ENCODE results near the gene PLEKHH1. TPM values are rescaled to one million over a fixed set of nuclear protein-coding genes. Genes with fewer than 3 reads are reported as not detected.

PLEKHH1 gene
- total RNA-seq, 1 donor: 0.45 TPM

DNA sequence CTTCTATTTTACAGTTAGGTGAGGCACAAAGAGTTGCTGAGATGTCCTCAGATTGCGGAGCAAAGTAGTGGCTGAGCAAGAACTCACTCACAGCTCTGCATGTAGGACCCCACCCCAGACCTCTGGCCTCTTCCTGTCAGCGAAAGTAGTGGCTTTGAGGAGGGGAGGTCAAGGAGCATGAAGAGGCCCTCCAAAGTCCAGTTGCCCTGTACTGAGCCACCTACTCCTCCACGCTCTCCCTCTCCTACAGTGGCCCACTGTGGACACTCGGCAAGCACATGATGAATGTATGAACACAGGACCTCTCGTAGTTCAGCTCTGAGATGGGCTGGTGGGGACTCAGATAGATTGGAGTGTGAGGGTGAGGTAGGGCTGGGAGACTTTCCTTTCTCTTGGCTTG lies 5.3 kb upstream of the PLEKHH1 start:
- TF ChIP-seq, protein P1, sequence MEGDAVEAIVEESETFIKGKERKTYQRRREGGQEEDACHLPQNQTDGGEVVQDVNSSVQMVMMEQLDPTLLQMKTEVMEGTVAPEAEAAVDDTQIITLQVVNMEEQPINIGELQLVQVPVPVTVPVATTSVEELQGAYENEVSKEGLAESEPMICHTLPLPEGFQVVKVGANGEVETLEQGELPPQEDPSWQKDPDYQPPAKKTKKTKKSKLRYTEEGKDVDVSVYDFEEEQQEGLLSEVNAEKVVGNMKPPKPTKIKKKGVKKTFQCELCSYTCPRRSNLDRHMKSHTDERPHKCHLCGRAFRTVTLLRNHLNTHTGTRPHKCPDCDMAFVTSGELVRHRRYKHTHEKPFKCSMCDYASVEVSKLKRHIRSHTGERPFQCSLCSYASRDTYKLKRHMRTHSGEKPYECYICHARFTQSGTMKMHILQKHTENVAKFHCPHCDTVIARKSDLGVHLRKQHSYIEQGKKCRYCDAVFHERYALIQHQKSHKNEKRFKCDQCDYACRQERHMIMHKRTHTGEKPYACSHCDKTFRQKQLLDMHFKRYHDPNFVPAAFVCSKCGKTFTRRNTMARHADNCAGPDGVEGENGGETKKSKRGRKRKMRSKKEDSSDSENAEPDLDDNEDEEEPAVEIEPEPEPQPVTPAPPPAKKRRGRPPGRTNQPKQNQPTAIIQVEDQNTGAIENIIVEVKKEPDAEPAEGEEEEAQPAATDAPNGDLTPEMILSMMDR (IDR thresholded peaks at IDR 0.05; ENCODE audit: insufficient read depth, low read length): no peak
- H3K4me3 ChIP-seq (ENCODE audit: low read depth, low read length): no peak overlapping the region
- DNase-seq (ENCODE audit: low read depth): no peak

DNA sequence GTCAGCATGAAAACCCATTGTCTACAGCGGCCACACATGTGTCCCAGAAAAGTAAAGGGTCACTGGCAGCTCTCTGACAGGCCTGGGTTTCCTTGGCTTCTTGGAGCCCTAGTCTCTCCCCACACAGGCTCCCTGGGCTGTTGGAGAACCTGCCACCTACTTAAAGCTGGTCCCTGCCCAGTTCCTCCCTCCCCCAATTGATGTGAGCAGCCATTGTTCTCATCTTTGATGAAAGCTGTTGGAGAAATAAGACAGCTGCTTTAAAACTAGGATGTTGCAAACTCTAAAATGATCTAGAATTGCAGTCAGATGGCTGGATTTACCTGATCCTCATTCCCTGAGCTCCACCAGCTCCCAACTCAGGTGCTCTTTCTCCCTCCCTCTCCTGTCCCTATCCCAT lies 4.8 kb upstream of the PLEKHH1 start:
- no peak for DNase-seq (ENCODE audit: low read depth)
- H3K4me3 ChIP-seq (ENCODE audit: low read depth, low read length): no peak overlapping the region
- TF ChIP-seq, protein P1 (IDR thresholded peaks at IDR 0.05; ENCODE audit: insufficient read depth, low read length): no peak

DNA sequence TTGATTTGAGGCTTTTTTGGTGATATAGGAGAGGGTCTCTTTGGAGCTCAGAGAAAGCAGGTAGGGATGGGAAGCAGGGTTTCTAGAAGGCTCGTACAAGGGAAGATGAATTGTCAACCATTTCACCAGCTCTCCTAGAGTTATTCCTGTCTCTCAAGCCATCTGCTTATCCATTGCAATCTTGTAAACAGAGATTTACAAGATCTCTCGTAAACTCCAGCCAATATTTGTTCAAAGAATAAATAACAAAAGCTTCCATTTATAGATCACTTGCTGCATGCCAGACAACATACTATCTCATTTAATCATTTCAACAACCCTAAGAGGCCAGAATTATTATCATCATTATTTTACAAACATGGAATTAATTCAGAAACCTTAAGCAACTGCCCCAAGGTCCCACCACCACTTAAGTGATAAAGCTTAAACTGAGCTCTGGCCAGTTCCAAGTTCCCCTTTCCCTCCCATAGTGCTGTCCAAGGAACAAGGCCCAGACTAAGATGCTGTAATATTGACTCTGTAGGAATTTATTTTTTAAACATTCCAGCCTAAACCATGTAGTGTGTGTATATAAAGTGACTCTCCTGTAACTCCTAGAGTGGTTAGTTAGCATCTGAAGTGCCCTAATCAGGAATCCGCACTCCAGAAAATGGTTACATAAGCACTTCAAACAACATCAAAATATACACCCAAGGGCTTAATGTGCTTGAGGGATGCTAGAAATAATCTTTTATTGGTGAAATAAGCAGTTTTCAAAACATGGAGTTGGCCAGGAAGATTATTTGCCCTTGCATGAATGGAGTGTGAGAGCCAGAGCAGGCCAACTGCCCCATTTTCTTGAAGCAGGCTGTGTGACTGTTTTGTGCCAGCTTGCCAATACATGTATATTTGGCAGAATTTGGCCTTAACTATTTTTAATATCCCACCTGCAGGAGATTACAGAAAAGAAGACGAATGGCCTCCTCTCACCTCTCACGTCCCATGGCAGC lies 2.8 kb upstream of the PLEKHH1 start:
- H3K4me3 ChIP-seq (ENCODE audit: low read depth, low read length): no peak overlapping the region

DNA sequence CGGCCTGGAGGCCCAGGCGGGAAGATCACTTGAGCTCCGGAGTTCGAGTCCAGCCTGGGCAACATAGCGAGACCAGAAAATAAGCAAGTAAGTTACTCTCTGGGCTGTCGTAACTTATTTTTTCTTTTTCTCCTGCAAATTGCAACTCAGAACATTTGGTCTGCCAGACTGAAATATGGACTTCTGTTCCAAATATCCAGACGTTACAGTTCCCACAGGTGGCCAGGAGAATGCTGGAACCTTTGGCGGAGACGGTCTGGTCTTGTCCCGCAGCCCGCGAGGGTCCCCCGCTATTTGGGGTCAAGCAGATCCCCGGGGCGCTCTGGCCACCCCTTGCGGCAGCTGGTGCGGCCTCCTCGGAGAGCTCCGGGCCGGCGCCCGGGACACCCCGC lies 488 bp upstream of the PLEKHH1 start:
- DNase-seq (ENCODE audit: low read depth): no peak
- TF ChIP-seq, protein P1 (IDR thresholded peaks at IDR 0.05; ENCODE audit: insufficient read depth, low read length): no peak
- peak overlapping the region; percentile 65 for H3K4me3 ChIP-seq (ENCODE audit: low read depth, low read length)

More for the DNA sequence above, 2.8 kb upstream of the PLEKHH1 start:
- TF ChIP-seq, protein P1 (IDR thresholded peaks at IDR 0.05; ENCODE audit: insufficient read depth, low read length): no peak
- DNase-seq (ENCODE audit: low read depth): no peak

DNA sequence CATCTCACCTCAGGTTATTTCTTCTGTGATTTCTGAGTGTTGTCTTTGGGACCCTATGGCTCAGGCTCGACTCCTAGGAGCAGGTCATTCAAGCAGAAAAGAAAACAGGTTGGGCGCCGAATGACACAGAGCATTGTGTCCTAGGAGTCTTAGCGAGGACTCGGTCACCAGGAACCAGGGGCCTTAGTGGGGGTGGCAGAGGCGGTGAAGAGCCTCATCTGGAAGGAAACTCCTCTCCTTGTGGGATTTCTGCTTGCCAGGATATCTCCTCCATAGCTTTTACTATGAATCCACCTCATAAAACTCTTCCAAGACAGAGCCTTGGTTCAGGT lies 630 bp downstream of the PLEKHH1 start:
- DNase-seq (ENCODE audit: low read depth): no peak
- no peak overlapping the region for H3K4me3 ChIP-seq (ENCODE audit: low read depth, low read length)
- TF ChIP-seq, protein P1 (IDR thresholded peaks at IDR 0.05; ENCODE audit: insufficient read depth, low read length): no peak

DNA sequence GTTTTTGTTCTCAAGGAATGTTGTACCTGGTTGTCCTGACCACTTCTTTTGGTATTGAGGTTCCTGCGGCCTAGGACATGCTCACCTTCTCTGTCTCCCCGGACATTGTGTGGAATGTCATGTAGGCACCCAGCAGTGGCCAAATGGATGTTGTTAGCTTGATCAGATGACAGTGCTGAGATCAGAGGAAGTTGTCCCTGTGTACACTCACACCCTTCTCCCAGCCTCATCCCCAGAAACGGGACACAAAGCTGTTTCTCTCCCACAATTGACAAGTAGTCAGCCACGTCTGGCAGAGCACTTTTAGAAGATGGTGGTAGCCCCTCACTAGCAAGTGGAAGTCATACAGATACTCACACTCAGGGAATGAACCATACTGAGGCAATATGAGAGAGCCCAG lies 3.0 kb downstream of the PLEKHH1 start:
- H3K4me3 ChIP-seq (ENCODE audit: low read depth, low read length): no peak overlapping the region
- TF ChIP-seq, protein P1 (IDR thresholded peaks at IDR 0.05; ENCODE audit: insufficient read depth, low read length): no peak
- DNase-seq (ENCODE audit: low read depth): no peak
